ENCODE data around the gene ANXA5.

The ANXA5 gene

DNA sequence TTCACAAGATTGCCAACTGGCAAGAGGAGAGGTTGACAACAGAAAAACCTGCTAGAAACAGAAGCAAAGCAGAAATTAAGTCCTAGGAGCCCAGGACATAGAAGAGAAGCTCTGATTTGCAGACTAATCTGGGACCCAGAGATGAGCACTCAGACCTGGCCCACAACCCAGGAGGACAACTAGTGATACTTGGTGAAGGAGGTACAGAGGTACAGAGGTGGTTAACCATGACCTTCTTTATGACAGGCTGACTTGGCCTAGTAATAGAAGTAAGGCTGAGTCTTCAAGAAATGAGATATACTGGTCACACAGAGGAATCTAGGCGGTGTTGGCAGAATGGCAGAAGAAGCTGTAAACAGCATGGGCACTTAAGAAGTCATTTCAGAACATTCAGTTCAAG is 43.6 kb downstream of the ANXA5 start:
- no CpG with 5 or more reads among the region's 1 CpG for WGBS (ENCODE audit: extremely low coverage, insufficient coverage, insufficient read length)
- Histone ChIP-seq H3K36me3 (ENCODE audit: control insufficient read depth in 1 of 2, insufficient read depth in 2 of 2, low read length in 2 of 2) (no peaks in the 10 kb centered on the region), H3K18ac (ENCODE audit: low read length) (no peak overlapping the region)

DNA sequence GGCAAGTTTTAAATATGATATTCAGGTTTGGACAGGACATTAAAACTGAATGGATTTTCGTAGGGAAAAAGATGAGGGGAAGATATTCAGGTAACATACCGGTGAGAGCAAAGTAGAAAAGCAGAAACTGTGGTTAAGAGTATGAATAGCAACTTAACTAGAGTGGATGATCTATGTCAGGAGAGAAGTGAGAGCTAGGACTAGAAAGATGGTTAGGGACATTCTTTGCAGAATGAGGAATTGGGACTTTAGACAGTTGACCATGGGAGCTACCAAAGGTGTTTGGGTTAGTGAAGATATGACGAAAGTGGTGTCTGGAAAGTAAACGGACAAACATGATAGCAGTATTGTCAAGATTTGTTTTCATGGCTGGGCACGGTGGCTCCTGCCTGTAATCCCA is 45.2 kb downstream of the ANXA5 start:
- H3K27me3 ChIP-seq (ENCODE audit: insufficient read depth, low read length) = no peaks in the 10 kb centered on the region
- no peak overlapping the region for H2AK5ac ChIP-seq (ENCODE audit: low read length)
- no peak overlapping the region for H2BK12ac ChIP-seq (ENCODE audit: low read length)
- H2BK120ac ChIP-seq (ENCODE audit: insufficient read depth, low read length, poor library complexity) = no peak overlapping the region
- H3K14ac ChIP-seq (ENCODE audit: low read length) = no peak overlapping the region
- no peak overlapping the region for H4K12ac ChIP-seq (ENCODE audit: low read depth, low read length)
- no peak overlapping the region for H3K4ac ChIP-seq (ENCODE audit: low read depth, low read length)
- no peak overlapping the region for H3K4me3 ChIP-seq (ENCODE audit: low read depth, low read length)
- no peak overlapping the region for H4K91ac ChIP-seq (ENCODE audit: low read depth, low read length)
- no peak overlapping the region for H2BK5ac ChIP-seq (ENCODE audit: low read depth, low read length, poor library complexity)
- no peaks in the 10 kb centered on the region for H3K9me3 ChIP-seq (ENCODE audit: insufficient read depth, low read depth, low read length)
- H3K27ac ChIP-seq (ENCODE audit: low read depth, low read length) = no peak overlapping the region
- no peak overlapping the region for H3K4me2 ChIP-seq (ENCODE audit: low read length)
- H3K79me1 ChIP-seq (ENCODE audit: low read length) = no peaks in the 10 kb centered on the region
- no CpG with 5 or more reads among the region's 5 CpGs for WGBS (ENCODE audit: extremely low coverage, insufficient coverage, insufficient read length)
- H3K4me1 ChIP-seq (ENCODE audit: control insufficient read depth in 1 of 2, insufficient read depth in 2 of 2, low read length in 2 of 2) = no peaks in the 10 kb centered on the region
- no peak overlapping the region for H2AFZ ChIP-seq (ENCODE audit: insufficient read depth, low read length, poor library complexity)
- no peak overlapping the region for H3K9ac ChIP-seq (ENCODE audit: low read length)
- H3K23ac ChIP-seq (ENCODE audit: low read length) = no peak overlapping the region
- no peak overlapping the region for H3K18ac ChIP-seq (ENCODE audit: low read length)
- no peak for DNase-seq
- no peak overlapping the region for H4K8ac ChIP-seq (ENCODE audit: low read depth, low read length)
- no peaks in the 10 kb centered on the region for H3K79me2 ChIP-seq (ENCODE audit: control insufficient read depth, insufficient read depth, low read length, poor library complexity)
- H3K36me3 ChIP-seq (ENCODE audit: control insufficient read depth in 1 of 2, insufficient read depth in 2 of 2, low read length in 2 of 2) = no peaks in the 10 kb centered on the region

More for the DNA sequence above, 43.6 kb downstream of the ANXA5 start:
- no peak overlapping the region for H3K23ac ChIP-seq (ENCODE audit: low read length)
- H3K4me1 ChIP-seq (ENCODE audit: control insufficient read depth in 1 of 2, insufficient read depth in 2 of 2, low read length in 2 of 2) = no peaks in the 10 kb centered on the region
- no peak overlapping the region for H4K91ac ChIP-seq (ENCODE audit: low read depth, low read length)
- H3K79me1 ChIP-seq (ENCODE audit: low read length) = no peaks in the 10 kb centered on the region
- H3K9me3 ChIP-seq (ENCODE audit: insufficient read depth, low read depth, low read length) = no peaks in the 10 kb centered on the region
- H2BK5ac ChIP-seq (ENCODE audit: low read depth, low read length, poor library complexity) = no peak overlapping the region
- no peak overlapping the region for H2AFZ ChIP-seq (ENCODE audit: insufficient read depth, low read length, poor library complexity)
- H3K4ac ChIP-seq (ENCODE audit: low read depth, low read length) = no peak overlapping the region
- no peak overlapping the region for H3K27ac ChIP-seq (ENCODE audit: low read depth, low read length)
- H2AK5ac ChIP-seq (ENCODE audit: low read length) = no peak overlapping the region
- H4K8ac ChIP-seq (ENCODE audit: low read depth, low read length) = no peak overlapping the region
- peak overlapping the region; percentile 30 for H3K14ac ChIP-seq (ENCODE audit: low read length)
- no peak overlapping the region for H2BK12ac ChIP-seq (ENCODE audit: low read length)
- H3K27me3 ChIP-seq (ENCODE audit: insufficient read depth, low read length) = no peaks in the 10 kb centered on the region
- no peak overlapping the region for H4K12ac ChIP-seq (ENCODE audit: low read depth, low read length)
- H2BK120ac ChIP-seq (ENCODE audit: insufficient read depth, low read length, poor library complexity) = no peak overlapping the region
- no peaks in the 10 kb centered on the region for H3K79me2 ChIP-seq (ENCODE audit: control insufficient read depth, insufficient read depth, low read length, poor library complexity)
- no peak overlapping the region for H3K4me3 ChIP-seq (ENCODE audit: low read depth, low read length)
- no peak overlapping the region for H3K9ac ChIP-seq (ENCODE audit: low read length)
- DNase-seq = no peak
- H3K4me2 ChIP-seq (ENCODE audit: low read length) = no peak overlapping the region

DNA sequence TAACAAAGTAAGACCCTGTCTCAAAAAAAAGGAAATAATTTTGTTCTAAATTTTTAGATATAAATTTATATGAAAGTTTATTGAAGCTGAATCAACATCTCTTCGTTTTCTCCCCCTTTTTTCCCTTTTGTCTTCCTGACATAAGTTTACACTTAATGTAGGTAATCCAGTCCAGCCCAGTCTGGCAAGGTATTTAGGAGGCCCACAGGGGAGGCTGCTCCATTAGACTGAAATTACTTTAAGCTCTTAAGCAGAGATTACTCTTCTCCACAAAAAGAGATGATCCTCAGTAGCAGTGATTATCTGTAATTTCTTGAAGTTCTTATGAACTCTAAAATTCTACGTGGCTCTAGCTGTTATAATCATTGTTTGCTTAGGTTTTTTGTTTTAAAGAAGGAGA is 46.0 kb downstream of the ANXA5 start:
- Histone ChIP-seq H4K12ac (ENCODE audit: low read depth, low read length) (no peak overlapping the region), H3K4me3 (ENCODE audit: low read depth, low read length) (no peak overlapping the region), H3K4me1 (ENCODE audit: control insufficient read depth in 1 of 2, insufficient read depth in 2 of 2, low read length in 2 of 2) (no peaks in the 10 kb centered on the region), H2AFZ (ENCODE audit: insufficient read depth, low read length, poor library complexity) (no peak overlapping the region), H3K79me2 (ENCODE audit: control insufficient read depth, insufficient read depth, low read length, poor library complexity) (no peaks in the 10 kb centered on the region), H3K27ac (ENCODE audit: low read depth, low read length) (no peak overlapping the region), H2BK5ac (ENCODE audit: low read depth, low read length, poor library complexity) (no peak overlapping the region), H3K4me2 (ENCODE audit: low read length) (no peak overlapping the region), H4K91ac (ENCODE audit: low read depth, low read length) (no peak overlapping the region), H3K23ac (ENCODE audit: low read length) (no peak overlapping the region), H3K14ac (ENCODE audit: low read length) (no peak overlapping the region), H3K9ac (ENCODE audit: low read length) (no peak overlapping the region), H2BK12ac (ENCODE audit: low read length) (no peak overlapping the region), H3K9me3 (ENCODE audit: insufficient read depth, low read depth, low read length) (no peaks in the 10 kb centered on the region), H4K8ac (ENCODE audit: low read depth, low read length) (no peak overlapping the region), H3K18ac (ENCODE audit: low read length) (no peak overlapping the region), H3K27me3 (ENCODE audit: insufficient read depth, low read length) (no peaks in the 10 kb centered on the region), H3K4ac (ENCODE audit: low read depth, low read length) (no peak overlapping the region), H3K79me1 (ENCODE audit: low read length) (no peaks in the 10 kb centered on the region), H2BK120ac (ENCODE audit: insufficient read depth, low read length, poor library complexity) (no peak overlapping the region), H3K36me3 (ENCODE audit: control insufficient read depth in 1 of 2, insufficient read depth in 2 of 2, low read length in 2 of 2) (no peaks in the 10 kb centered on the region), H2AK5ac (ENCODE audit: low read length) (no peak overlapping the region)
- WGBS (ENCODE audit: extremely low coverage, insufficient coverage, insufficient read length) = no CpG with 5 or more reads among the region's 2 CpGs
- DNase-seq = no peak

DNA sequence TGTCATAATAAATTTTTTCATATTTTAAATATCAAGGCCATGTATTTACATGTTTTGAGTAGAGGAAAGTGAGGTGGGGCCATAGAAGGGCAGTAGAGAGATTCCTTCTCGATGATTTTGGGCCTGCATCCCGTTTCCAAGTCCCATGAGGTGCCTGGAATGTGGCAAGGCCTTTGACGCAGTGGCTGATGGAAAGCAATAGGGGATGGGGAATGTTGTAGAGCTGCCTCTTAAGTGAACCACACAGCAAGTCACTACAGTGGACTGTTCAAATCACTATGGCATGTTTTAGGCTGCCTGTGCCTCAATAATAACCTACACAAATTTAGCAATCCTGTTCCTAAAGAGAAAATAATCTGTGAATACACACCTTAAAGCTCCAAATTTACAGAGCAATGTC is 48.3 kb downstream of the ANXA5 start:
- no CpG with 5 or more reads among the region's 3 CpGs for WGBS (ENCODE audit: extremely low coverage, insufficient coverage, insufficient read length)
- Histone ChIP-seq H3K9ac (ENCODE audit: low read length) (no peak overlapping the region), H2BK12ac (ENCODE audit: low read length) (no peak overlapping the region), H3K79me1 (ENCODE audit: low read length) (no peaks in the 10 kb centered on the region), H3K4ac (ENCODE audit: low read depth, low read length) (no peak overlapping the region), H3K27ac (ENCODE audit: low read depth, low read length) (no peak overlapping the region), H3K4me2 (ENCODE audit: low read length) (no peak overlapping the region), H4K12ac (ENCODE audit: low read depth, low read length) (no peak overlapping the region), H2AK5ac (ENCODE audit: low read length) (no peak overlapping the region), H3K18ac (ENCODE audit: low read length) (no peak overlapping the region), H3K79me2 (ENCODE audit: control insufficient read depth, insufficient read depth, low read length, poor library complexity) (no peaks in the 10 kb centered on the region), H2AFZ (ENCODE audit: insufficient read depth, low read length, poor library complexity) (no peak overlapping the region), H3K14ac (ENCODE audit: low read length) (no peak overlapping the region), H4K8ac (ENCODE audit: low read depth, low read length) (no peak overlapping the region), H2BK5ac (ENCODE audit: low read depth, low read length, poor library complexity) (no peak overlapping the region), H4K91ac (ENCODE audit: low read depth, low read length) (no peak overlapping the region), H3K36me3 (ENCODE audit: control insufficient read depth in 1 of 2, insufficient read depth in 2 of 2, low read length in 2 of 2) (no peaks in the 10 kb centered on the region), H2BK120ac (ENCODE audit: insufficient read depth, low read length, poor library complexity) (no peak overlapping the region), H3K4me3 (ENCODE audit: low read depth, low read length) (no peak overlapping the region), H3K9me3 (ENCODE audit: insufficient read depth, low read depth, low read length) (no peaks in the 10 kb centered on the region), H3K23ac (ENCODE audit: low read length) (no peak overlapping the region), H3K27me3 (ENCODE audit: insufficient read depth, low read length) (no peaks in the 10 kb centered on the region), H3K4me1 (ENCODE audit: control insufficient read depth in 1 of 2, insufficient read depth in 2 of 2, low read length in 2 of 2) (no peaks in the 10 kb centered on the region)
- peak; percentile 62 to 67 for DNase-seq
